SK-N-SH (cell line): Measurements from ENCODE around the gene THSD4. TPM values are rescaled to one million over a fixed set of nuclear protein-coding genes. Genes with fewer than 3 reads are reported as not detected.

ENCODE experiments used
- CTCF ChIA-PET: fragments of 300-600, 350-600 bp; formaldehyde crosslinking; extraction: SDS; loops from one replicate; lab custom pipeline; 2021; lab: Yijun Ruan, JAX
- POLR2A ChIA-PET: fragments of 350-600 bp; sonication (Branson Sonifier 250); formaldehyde crosslinking; extraction: SDS; loops from one replicate; lab custom pipeline; 2020; ENCODE audit warnings: antibody characterized with exemption, inconsistent platforms; lab: Yijun Ruan, JAX
- DNase-seq: peaks from one replicate; pipeline ENCODE4 v3.0.0; 2012
- H2AFZ ChIP-seq: fragments of 200-600 bp; sonication (generic); 2 replicates; pipeline ENCODE4 v1.8.1; 2016; ENCODE audit warnings: antibody characterized with exemption, mild to moderate bottlenecking, low read depth
- H3F3A ChIP-seq: fragments of 200-600 bp; sonication (generic); replicated peaks from 2 replicates; pipeline ENCODE3; 2016; ENCODE audit warnings: antibody characterized with exemption, mild to moderate bottlenecking; ENCODE audit not compliant: insufficient read depth
- H3K27ac ChIP-seq, 2 experiments: fragments of 200-500 bp in 1 of 2; fragments of 200-600 bp in 1 of 2; sonication (Bioruptor generic) in 1 of 2; sonication (generic), shearing (Covaris generic) in 1 of 2; 2 replicates each; pipeline versions ENCODE4 v1.5.1 to v1.6.1; 2014 to 2016; ENCODE audit warnings: low read depth in 2 of 2, inconsistent platforms in 1 of 2, low read length in 1 of 2, mild to moderate bottlenecking in 1 of 2, mixed read lengths in 1 of 2
- H3K27me3 ChIP-seq: fragments of 200-600 bp; sonication (generic), shearing (Covaris generic); 2 replicates; pipeline ENCODE4 v1.6.1; 2016; ENCODE audit warnings: mixed run types; ENCODE audit not compliant: insufficient read depth
- H3K36me3 ChIP-seq, 2 experiments: fragments of 200-500 bp in 1 of 2; fragments of 200-600 bp in 1 of 2; sonication (Bioruptor generic) in 1 of 2; sonication (generic) in 1 of 2; replicated peaks in 1 of 2; 2 replicates each; pipeline versions ENCODE3 to v1.5.1; 2014 to 2016; ENCODE audit warnings: low read length in 1 of 2, mild to moderate bottlenecking in 1 of 2; ENCODE audit not compliant: insufficient read depth in 2 of 2, control insufficient read depth in 1 of 2
- H3K4me1 ChIP-seq, 2 experiments: fragments of 200-500 bp in 1 of 2; fragments of 200-600 bp in 1 of 2; sonication (Bioruptor generic) in 1 of 2; sonication (generic), shearing (Covaris generic) in 1 of 2; 2 replicates each; pipeline versions ENCODE4 v1.5.1 to v1.6.1; 2014 to 2016; ENCODE audit warnings: low read depth in 1 of 2, low read length in 1 of 2, mixed run types in 1 of 2; ENCODE audit not compliant: insufficient read depth in 2 of 2, control insufficient read depth in 1 of 2
- H3K4me2 ChIP-seq: fragments of 200-600 bp; sonication (generic), shearing (Covaris generic); 2 replicates; pipeline ENCODE4 v1.6.1; 2017; ENCODE audit warnings: mixed run types
- H3K4me3 ChIP-seq, 2 experiments: fragments of 200-500 bp in 1 of 2; fragments of 200-600 bp in 1 of 2; sonication (Bioruptor generic) in 1 of 2; sonication (generic), shearing (Covaris generic) in 1 of 2; 2 replicates each; pipeline versions ENCODE4 v1.5.1 to v1.8.1; 2014 to 2016; ENCODE audit warnings: low read depth in 2 of 2, inconsistent platforms in 1 of 2, low read length in 1 of 2, mild to moderate bottlenecking in 1 of 2, mixed read lengths in 1 of 2, moderate library complexity in 1 of 2
- H3K79me2 ChIP-seq: fragments of 200-600 bp; sonication (generic); 2 replicates; pipeline ENCODE4 v1.8.1; 2017; ENCODE audit warnings: mild to moderate bottlenecking; ENCODE audit not compliant: insufficient read depth
- H3K9ac ChIP-seq: fragments of 200-600 bp; sonication (generic); 2 replicates; pipeline ENCODE4 v1.6.1; 2017; ENCODE audit warnings: mixed run types
- H3K9me2 ChIP-seq: fragments of 200-600 bp; sonication (generic); 2 replicates; pipeline ENCODE4 v1.6.1; 2017; ENCODE audit warnings: mixed run types
- H3K9me3 ChIP-seq: fragments of 200-600 bp; sonication (generic); 2 replicates; pipeline ENCODE4 v1.6.1; 2017; ENCODE audit warnings: mixed run types, mild to moderate bottlenecking, moderate library complexity
- H4K20me1 ChIP-seq: fragments of 200-600 bp; sonication (generic); 2 replicates; pipeline ENCODE4 v1.6.1; 2017; ENCODE audit warnings: mild to moderate bottlenecking, mixed run types; ENCODE audit not compliant: insufficient read depth
- CHD2 ChIP-seq: fragments of 150-350 bp; IDR thresholded peaks from 2 replicates; pipeline ENCODE4 v1.6.1; 2018; ENCODE audit warnings: low read length; ENCODE audit not compliant: partially characterized antibody
- CTCF ChIP-seq: fragments of 200-600 bp; sonication (generic); IDR thresholded peaks from 2 replicates; pipeline ENCODE4 v1.6.1; 2017; ENCODE audit warnings: antibody characterized with exemption, mild to moderate bottlenecking, moderate library complexity
- ELF1 ChIP-seq: IDR thresholded peaks from 2 replicates; pipeline ENCODE4 v1.4.0; 2012
- FOSL2 ChIP-seq: IDR thresholded peaks from 2 replicates; pipeline ENCODE4 v1.4.0; 2012; ENCODE audit warnings: low read depth, mild to moderate bottlenecking, moderate library complexity, borderline replicate concordance
- FOXJ3 ChIP-seq: sonication (generic); formaldehyde crosslinking; IDR thresholded peaks from 2 replicates; pipeline ENCODE4 v1.5.1; 2020; ENCODE audit warnings: mild to moderate bottlenecking, missing genetic modification reagents
- FOXM1 ChIP-seq: IDR thresholded peaks from 2 replicates; pipeline ENCODE4 v1.4.0; 2012; ENCODE audit warnings: low read depth, mild to moderate bottlenecking
- GABPA ChIP-seq: IDR thresholded peaks from 2 replicates; pipeline ENCODE4 v1.4.0; 2012; ENCODE audit warnings: low read depth, mild to moderate bottlenecking
- IRF3 ChIP-seq: fragments of 150-350 bp; IDR thresholded peaks from 2 replicates; pipeline ENCODE4 v1.6.1; 2016; ENCODE audit warnings: mild to moderate bottlenecking, low read depth, low read length
- MAX ChIP-seq: IDR thresholded peaks from 2 replicates; pipeline ENCODE4 v1.4.0; 2012; ENCODE audit warnings: low read depth
- MEF2A ChIP-seq: IDR thresholded peaks from 2 replicates; pipeline ENCODE4 v1.4.0; 2012; ENCODE audit warnings: low read depth, borderline replicate concordance
- NRF1 ChIP-seq: IDR thresholded peaks from 2 replicates; pipeline ENCODE4 v1.6.1; 2012; ENCODE audit warnings: low read depth, mild to moderate bottlenecking, low read length
- PBX3 ChIP-seq: IDR thresholded peaks from 2 replicates; pipeline ENCODE4; 2012
- RAD21 ChIP-seq: IDR thresholded peaks from 2 replicates; pipeline ENCODE4 v1.6.1; 2012; ENCODE audit warnings: mild to moderate bottlenecking, low read length
- RCOR1 ChIP-seq: fragments of 150-350 bp; IDR thresholded peaks from 2 replicates; pipeline ENCODE4 v1.6.1; 2017; ENCODE audit warnings: antibody characterized with exemption, low read length
- RFX5 ChIP-seq: IDR thresholded peaks from 2 replicates; pipeline ENCODE4 v1.6.1; 2012; ENCODE audit warnings: mild to moderate bottlenecking, improper control_type of control experiment, low read length
- SIN3A ChIP-seq: IDR thresholded peaks from 2 replicates; pipeline ENCODE4 v1.6.1; 2012; ENCODE audit warnings: low read depth, mild to moderate bottlenecking, low read length, moderate library complexity, borderline replicate concordance
- SMC3 ChIP-seq: IDR thresholded peaks from 2 replicates; pipeline ENCODE4 v1.6.1; 2012; ENCODE audit warnings: low read depth, low read length, improper control_type of control experiment
- TCF12 ChIP-seq: IDR thresholded peaks from 2 replicates; pipeline ENCODE4 v1.4.0; 2012
- WGBS: methylation state at CpG from one replicate; pipeline ENCODE4 v1.1.6; 2017; ENCODE audit warnings: low lambda C conversion rate; 5-methylcytosine and 5-hydroxymethylcytosine counted together
- polyA plus RNA-seq, 3 experiments: library from polyadenylated mRNA; depleted of rRNA; stranded (reverse); fragments of >200 nt; gene quantifications; 2 replicates each; pipeline ENCODE4 v1.2.3, GENCODE V29; 2012

The THSD4 gene
- polyA plus RNA-seq, 1 of the 3 experiments (the other 2 are of a cell fraction), result 79.1 TPM

- ChIA-PET POLR2A (no interaction called here), CTCF (interaction anchor here (0.6 to 1.4 kb wide), 4 partner anchors 28 to 382 kb away, joined by 3 to 8 read pairs (median 3); no protein-coding TSS in a partner anchor)
Observed at GRCh38 chr15:71773206-71773859, 658.1 kb downstream of the THSD4 start.

GRCh38 chr15:71775856-71776255 lies 660.6 kb downstream of the THSD4 start:
- H3K9me2 ChIP-seq, result no peaks in the 10 kb centered on the region
- H3K4me2 ChIP-seq, result no peak overlapping the region
- H3K27ac ChIP-seq, result no peak overlapping the region
- H3K36me3 ChIP-seq, result peaks cover 0 to 16% of the 10 kb centered on the region in 2 experiments
- H2AFZ ChIP-seq, result no peak overlapping the region
- POLR2A ChIA-PET, result no interaction called here
- H3K9ac ChIP-seq, result no peak overlapping the region
- peaks cover 7% of the 10 kb centered on the region for H3F3A ChIP-seq
- DNase-seq, result no peak
- no peaks in the 10 kb centered on the region for H3K79me2 ChIP-seq
- no peaks in the 10 kb centered on the region for H4K20me1 ChIP-seq
- H3K4me3 ChIP-seq, result no peak overlapping the region
- H3K4me1 ChIP-seq, result peaks cover 0 to 5% of the 10 kb centered on the region in 2 experiments; a peak in 1 of 4 replicates
- CTCF ChIA-PET, result interaction anchor here (0.6 to 7.7 kb wide), 3 partner anchors 26 to 560 kb away, joined by 3 to 58 read pairs (median 9); no protein-coding TSS in a partner anchor
- H3K27me3 ChIP-seq, result no peaks in the 10 kb centered on the region
- no peaks in the 10 kb centered on the region for H3K9me3 ChIP-seq
- no peak for TF ChIP-seq RFX5
- no peak for TF ChIP-seq FOXM1
- TF ChIP-seq, all 33 proteins: peak for 0

More at GRCh38 chr15:71773206-71773859, 658.1 kb downstream of the THSD4 start:
- Histone ChIP-seq H3K9me3 (no peaks in the 10 kb centered on the region), H3K27me3 (no peaks in the 10 kb centered on the region), H3K4me2 (no peak overlapping the region), H2AFZ (no peak overlapping the region), H3K4me3 (no peak overlapping the region), H3K9me2 (no peaks in the 10 kb centered on the region), H3K4me1 (no peaks in the 10 kb centered on the region)
- no peak for DNase-seq
- peak; percentile 36; the same call in 1 of the 2 replicates for TF ChIP-seq TCF12
- no peak for TF ChIP-seq FOSL2
- TF ChIP-seq, all 33 proteins: peak for 1
- Histone ChIP-seq H3K36me3 (peaks cover 0 to 20% of the 10 kb centered on the region in 2 experiments), H3K79me2 (no peaks in the 10 kb centered on the region), H3F3A (peaks cover 4% of the 10 kb centered on the region), H3K27ac (no peak overlapping the region), H3K9ac (no peak overlapping the region), H4K20me1 (no peaks in the 10 kb centered on the region)
- 71% methylated on average over 1 of the region's 1 CpG for WGBS

GRCh38 chr15:71776304-71776703 lies 661.0 kb downstream of the THSD4 start:
- no peaks in the 10 kb centered on the region for H3K9me3 ChIP-seq
- ChIA-PET CTCF (interaction anchor here (1.0 to 7.7 kb wide), 3 partner anchors 19 to 380 kb away, joined by 3 to 58 read pairs (median 9); no protein-coding TSS in a partner anchor), POLR2A (no interaction called here)
- H3K36me3 ChIP-seq, result peaks cover 0 to 12% of the 10 kb centered on the region in 2 experiments
- no peaks in the 10 kb centered on the region for H3K9me2 ChIP-seq
- H3K27me3 ChIP-seq, result no peaks in the 10 kb centered on the region
- H2AFZ ChIP-seq, result no peak overlapping the region
- no peaks in the 10 kb centered on the region for H4K20me1 ChIP-seq
- no peak overlapping the region for H3K4me3 ChIP-seq
- TF ChIP-seq RFX5, result no peak
- no peak for TF ChIP-seq CHD2
- TF ChIP-seq SIN3A, result no peak
- TF ChIP-seq FOXJ3 (CRISPR knock-in tag), result no peak
- TF ChIP-seq CTCF, result no peak
- no peak for TF ChIP-seq IRF3
- TF ChIP-seq RCOR1, result no peak
- TF ChIP-seq FOXM1, result no peak
- no peak for TF ChIP-seq RAD21
- no peak for TF ChIP-seq MAX
- no peak for TF ChIP-seq FOSL2
- TF ChIP-seq ELF1, result no peak
- TF ChIP-seq NRF1, result no peak
- no peak for TF ChIP-seq MEF2A
- TF ChIP-seq PBX3, result no peak
- no peak for TF ChIP-seq SMC3
- no peak for TF ChIP-seq GABPA
- no peak overlapping the region for H3K27ac ChIP-seq
- peaks cover 0 to 5% of the 10 kb centered on the region in 2 experiments; a peak in 1 of 4 replicates for H3K4me1 ChIP-seq
- peaks cover 12% of the 10 kb centered on the region for H3F3A ChIP-seq
- 85% methylated on average over 3 of the region's 3 CpGs for WGBS
- H3K9ac ChIP-seq, result no peak overlapping the region
- DNase-seq, result no peak
- H3K4me2 ChIP-seq, result no peak overlapping the region
- no peaks in the 10 kb centered on the region for H3K79me2 ChIP-seq
